GM06990 (cell line): ENCODE measurements around the gene ARFIP1.

ENCODE experiments used
- DNase-seq: peaks from one replicate; pipeline ENCODE4 v3.0.0-alpha.2; 2011; ENCODE audit not compliant: insufficient read length; ENCODE audit errors: extremely low read depth
- H3K27me3 ChIP-seq: replicated peaks from 2 replicates; pipeline ENCODE4 v1.6.0; 2011; ENCODE audit warnings: low read length; ENCODE audit not compliant: control insufficient read depth, insufficient read depth
- H3K36me3 ChIP-seq: 2 replicates; pipeline ENCODE4 v1.5.1; 2011; ENCODE audit warnings: low read length; ENCODE audit not compliant: control insufficient read depth, insufficient read depth
- H3K4me3 ChIP-seq: replicated peaks from 2 replicates; pipeline ENCODE4 v1.5.1; 2011; ENCODE audit warnings: low read depth, mild to moderate bottlenecking, control low read depth, low read length
- CTCF ChIP-seq: IDR thresholded peaks from 2 replicates; pipeline ENCODE4 v1.5.1; 2011; ENCODE audit warnings: low read length, control low read depth, mild to moderate bottlenecking, inconsistent platforms; ENCODE audit not compliant: insufficient read depth, poor library complexity, severe bottlenecking

The ARFIP1 gene

GRCh38 chr4:152956147-152956546, 176.4 kb downstream of the ARFIP1 start:
- Histone ChIP-seq H3K27me3 (no peaks in the 10 kb centered on the region; the same call in 1 of the 2 replicates), H3K36me3 (no peaks in the 10 kb centered on the region), H3K4me3 (no peak overlapping the region)
- no peak for TF ChIP-seq CTCF
- DNase-seq = no peak

- Histone ChIP-seq H3K4me3 (no peak overlapping the region), H3K36me3 (no peaks in the 10 kb centered on the region), H3K27me3 (no peaks in the 10 kb centered on the region; the same call in 1 of the 2 replicates)
- no peak for DNase-seq
- TF ChIP-seq CTCF = no peak
Observed at GRCh38 chr4:152956650-152957436, 177.1 kb downstream of the ARFIP1 start.

- Histone ChIP-seq H3K27me3 (no peaks in the 10 kb centered on the region; the same call in 1 of the 2 replicates), H3K36me3 (no peaks in the 10 kb centered on the region), H3K4me3 (no peak overlapping the region)
- no peak for DNase-seq
- no peak for TF ChIP-seq CTCF
Observed at GRCh38 chr4:152957437-152958171, 177.8 kb downstream of the ARFIP1 start.

- no peak for TF ChIP-seq CTCF
- DNase-seq = no peak
- H3K4me3 ChIP-seq = no peak overlapping the region
- no peaks in the 10 kb centered on the region for H3K36me3 ChIP-seq
- no peaks in the 10 kb centered on the region for H3K27me3 ChIP-seq
Observed at GRCh38 chr4:152959080-152959479, 179.3 kb downstream of the ARFIP1 start.

GRCh38 chr4:152960082-152960481, 180.3 kb downstream of the ARFIP1 start:
- Histone ChIP-seq H3K4me3 (no peak overlapping the region), H3K36me3 (no peaks in the 10 kb centered on the region), H3K27me3 (no peaks in the 10 kb centered on the region)
- no peak for DNase-seq
- no peak for TF ChIP-seq CTCF
